Measurements from ENCODE around the gene ALOX5AP. TPM values are rescaled to one million over a fixed set of nuclear protein-coding genes. Genes with fewer than 3 reads are reported as not detected.
"Not testable (repeated sequence)": the region's sequence is repeated elsewhere in the genome, so short reads cannot be mapped to it uniquely, and the experiment has no call there.

Gene ALOX5AP
- total RNA-seq, 1 experiment from 2014 or later: 1.0 TPM

GRCh38 chr13:30737511-30738337, 2.4 kb downstream of the ALOX5AP start:
- no peak for DNase-seq (ENCODE audit: low read depth)

- DNase-seq (ENCODE audit: low read depth): no peak
Measured at GRCh38 chr13:30738526-30739236, 3.3 kb downstream of the ALOX5AP start.

DNA sequence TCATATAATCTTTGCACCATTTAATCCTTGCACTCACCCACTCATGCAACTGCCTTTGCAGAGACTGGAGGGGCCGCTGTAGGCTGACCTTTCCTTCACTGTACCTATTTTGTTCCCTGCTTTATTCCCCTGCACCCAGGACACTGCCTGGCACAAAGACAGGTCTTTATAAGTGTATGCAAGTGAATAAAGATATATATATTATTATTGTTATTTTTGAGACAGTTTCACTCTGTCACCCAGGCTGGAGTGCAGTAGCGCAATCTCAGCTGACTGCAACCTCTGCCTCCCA, 3.8 kb downstream of the ALOX5AP start:
- no peak for DNase-seq (ENCODE audit: low read depth)

DNA sequence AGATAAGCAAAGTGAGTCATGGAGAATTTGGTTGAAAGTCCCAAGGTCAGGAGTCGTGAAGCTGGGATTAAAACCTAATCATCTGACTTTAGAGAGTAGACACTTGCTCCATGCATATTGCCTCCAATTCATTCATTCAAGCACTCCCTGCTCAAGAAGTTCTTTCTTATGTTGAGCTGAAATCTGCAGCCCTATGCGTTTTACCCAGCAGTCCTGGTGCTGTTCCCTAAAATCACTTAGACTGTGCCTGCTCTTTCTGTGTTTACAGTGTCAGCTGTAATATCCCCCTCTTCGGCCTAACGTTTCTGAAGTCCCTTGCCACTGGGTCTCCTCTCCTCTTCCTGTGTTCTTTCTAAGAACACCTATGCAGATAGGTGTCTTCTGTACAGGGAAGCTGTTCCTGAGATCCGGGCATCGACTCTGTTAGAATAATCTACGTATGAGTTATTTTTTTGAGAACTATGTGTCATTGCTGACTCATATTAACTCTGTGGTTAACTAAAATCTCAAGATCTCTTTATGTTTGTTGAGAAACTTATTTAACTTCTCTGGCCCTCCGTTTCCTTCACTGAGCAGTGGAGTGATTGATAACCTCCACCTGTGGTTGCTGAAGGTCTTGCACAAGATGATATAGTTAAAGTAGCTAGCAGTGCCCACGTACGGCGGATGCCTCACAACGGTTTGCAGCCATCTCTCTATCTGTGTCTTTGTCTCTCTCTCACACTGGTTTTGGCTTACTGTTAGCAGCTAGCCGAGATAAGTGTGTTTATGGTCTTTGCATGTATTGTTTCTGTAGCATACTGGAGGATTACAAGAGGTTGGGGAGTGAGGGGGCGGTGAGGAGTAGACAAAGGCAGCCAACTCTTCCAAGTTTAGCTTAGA, 4.7 kb downstream of the ALOX5AP start:
- peak; percentile 86 for DNase-seq (ENCODE audit: low read depth)

DNA sequence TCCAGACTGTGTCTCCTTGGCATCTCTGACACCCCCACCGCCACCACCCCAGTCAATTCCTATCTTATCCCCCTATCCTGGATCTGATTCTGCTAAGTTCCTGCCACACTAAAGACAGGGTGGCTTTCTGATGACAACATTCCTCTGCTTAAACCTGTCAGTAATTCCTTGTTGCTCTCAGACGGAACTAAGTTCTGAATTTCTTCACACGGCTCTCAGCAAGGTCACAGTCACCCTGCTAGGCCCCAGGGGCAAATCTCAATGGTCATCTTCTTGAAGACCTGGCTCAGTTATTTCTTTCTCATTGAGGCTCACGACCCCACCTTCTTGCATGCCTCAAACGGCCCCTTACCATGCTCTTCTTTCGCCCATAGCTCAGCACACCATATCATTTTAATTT, 7.6 kb downstream of the ALOX5AP start:
- DNase-seq (ENCODE audit: low read depth): no peak

DNA sequence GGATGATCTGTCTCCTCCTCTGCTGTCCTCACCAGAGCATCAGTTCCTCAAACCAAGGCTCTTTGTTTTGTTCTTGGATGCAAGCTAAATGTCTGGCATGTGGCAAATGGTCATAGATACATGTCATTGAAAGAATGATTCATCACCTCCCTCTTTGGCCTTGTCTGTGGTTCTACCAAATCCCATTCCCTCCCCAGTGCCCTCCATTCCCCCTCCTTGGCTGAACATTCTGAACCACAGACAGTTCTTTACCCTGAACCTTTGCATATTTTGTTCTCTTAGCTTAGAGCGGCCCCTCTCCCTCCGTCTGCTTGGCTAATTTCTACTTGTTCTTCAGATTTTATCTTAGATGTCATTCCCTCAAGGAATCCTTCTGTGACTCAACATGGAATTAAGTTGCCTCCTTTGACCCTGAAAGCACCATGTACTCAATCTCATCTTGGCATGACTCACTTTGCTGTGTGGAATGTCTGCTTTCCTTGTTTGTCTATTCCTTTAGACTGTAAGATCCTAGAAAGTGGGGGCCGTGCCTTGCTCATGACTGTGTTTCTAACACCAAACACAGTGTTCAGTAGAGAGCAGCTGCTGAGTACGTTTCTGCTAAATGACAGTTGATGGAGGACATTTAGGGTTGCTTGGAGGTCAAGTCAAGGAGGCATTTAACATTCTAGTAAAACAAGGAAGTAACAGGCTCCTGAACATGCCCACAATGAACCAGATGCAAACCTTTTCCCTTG, 8.1 kb downstream of the ALOX5AP start:
- DNase-seq (ENCODE audit: low read depth): peak; percentile 98

DNA sequence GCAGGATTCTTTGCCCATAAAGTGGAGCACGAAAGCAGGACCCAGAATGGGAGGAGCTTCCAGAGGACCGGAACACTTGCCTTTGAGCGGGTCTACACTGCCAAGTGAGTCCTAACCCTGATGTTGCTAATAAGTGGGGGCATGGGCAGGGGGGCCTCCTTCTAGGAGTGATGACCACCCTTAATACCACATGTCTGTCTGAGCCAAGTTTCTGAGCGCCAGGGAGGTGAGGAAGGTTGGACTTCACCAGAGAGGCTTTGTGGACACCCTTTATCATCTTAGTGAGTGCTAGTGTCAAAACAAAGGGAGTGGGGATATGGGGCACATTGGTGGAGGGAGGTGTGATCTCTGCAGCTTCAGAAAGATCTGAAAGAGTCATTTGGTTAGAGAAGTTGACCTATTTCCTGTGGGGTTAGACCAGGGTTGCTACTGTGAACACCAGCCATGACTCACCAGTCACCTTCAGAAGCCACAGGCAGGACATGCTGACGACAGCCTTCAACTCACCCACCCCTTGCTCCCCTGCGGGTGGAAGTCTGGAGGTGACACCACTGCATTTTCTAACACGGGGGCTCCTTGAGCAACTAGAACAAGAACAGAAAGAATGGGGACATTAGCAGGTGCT, 8.8 kb downstream of the ALOX5AP start:
- peak; percentile 80 for DNase-seq (ENCODE audit: low read depth)

GRCh38 chr13:30744681-30745077, 9.3 kb downstream of the ALOX5AP start:
- DNase-seq (ENCODE audit: low read depth): no peak

- no peak for DNase-seq (ENCODE audit: low read depth)
Measured at GRCh38 chr13:30745906-30746686, 10.8 kb downstream of the ALOX5AP start.

DNA sequence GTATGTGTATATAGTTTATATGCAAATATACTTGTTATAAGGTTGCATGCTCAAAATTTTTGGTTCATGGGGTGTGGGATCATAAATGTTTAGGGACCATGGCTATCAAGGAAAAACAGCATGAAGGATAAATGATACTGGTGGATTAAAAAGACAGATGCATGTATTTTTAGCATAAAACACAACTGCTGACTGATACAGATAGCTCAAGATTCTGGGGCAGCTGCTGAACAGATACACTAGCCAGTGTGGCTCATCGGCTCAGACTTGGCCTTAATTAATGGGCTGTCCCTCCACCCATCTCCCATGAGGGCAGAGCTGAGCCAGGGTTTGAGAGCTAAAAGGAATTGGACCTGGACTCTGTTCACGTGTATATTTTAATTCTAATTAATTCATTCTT, 11.4 kb downstream of the ALOX5AP start:
- no peak for DNase-seq (ENCODE audit: low read depth)

GRCh38 chr13:30747845-30748244, 12.5 kb downstream of the ALOX5AP start:
- DNase-seq (ENCODE audit: low read depth): not testable (repeated sequence)

DNA sequence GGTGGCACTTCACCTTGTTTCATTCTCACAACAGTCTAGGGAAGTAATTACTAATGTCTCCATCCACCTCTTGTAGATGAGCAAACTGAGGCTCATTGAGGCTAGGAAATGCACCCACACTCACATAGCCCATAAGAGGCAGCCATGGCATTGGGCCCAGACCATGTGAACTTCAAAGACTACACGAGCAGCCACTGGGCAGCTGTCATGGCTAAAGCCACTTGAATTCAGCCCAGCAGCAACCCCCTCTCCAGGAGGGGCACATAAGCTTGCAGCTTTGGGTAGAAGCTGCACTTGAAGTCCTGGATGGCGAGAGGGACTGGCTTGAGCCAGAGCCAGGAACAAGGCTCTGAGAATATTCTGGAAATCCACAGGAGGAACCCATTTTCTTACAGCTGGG, 13.4 kb downstream of the ALOX5AP start:
- DNase-seq (ENCODE audit: low read depth): no peak

DNA sequence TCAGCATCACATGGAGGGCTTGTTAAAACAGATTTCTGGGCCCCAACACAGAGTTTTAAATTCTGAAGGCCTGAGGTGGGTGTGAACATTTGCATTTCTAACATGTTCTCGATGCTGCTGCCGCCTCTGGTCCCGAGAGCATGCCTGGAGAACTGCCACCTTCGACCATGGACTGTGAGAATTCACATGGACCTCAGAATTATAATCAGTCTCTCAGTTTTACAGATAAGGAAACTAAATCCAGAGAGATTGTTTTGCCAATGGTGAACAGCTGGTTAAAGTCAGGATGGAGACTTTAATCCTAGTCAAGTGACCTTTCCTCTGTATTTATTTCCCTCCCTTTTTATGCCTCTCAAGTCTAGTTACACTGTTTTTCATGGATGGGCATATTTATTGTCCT, 14.7 kb downstream of the ALOX5AP start:
- DNase-seq (ENCODE audit: low read depth): no peak

DNA sequence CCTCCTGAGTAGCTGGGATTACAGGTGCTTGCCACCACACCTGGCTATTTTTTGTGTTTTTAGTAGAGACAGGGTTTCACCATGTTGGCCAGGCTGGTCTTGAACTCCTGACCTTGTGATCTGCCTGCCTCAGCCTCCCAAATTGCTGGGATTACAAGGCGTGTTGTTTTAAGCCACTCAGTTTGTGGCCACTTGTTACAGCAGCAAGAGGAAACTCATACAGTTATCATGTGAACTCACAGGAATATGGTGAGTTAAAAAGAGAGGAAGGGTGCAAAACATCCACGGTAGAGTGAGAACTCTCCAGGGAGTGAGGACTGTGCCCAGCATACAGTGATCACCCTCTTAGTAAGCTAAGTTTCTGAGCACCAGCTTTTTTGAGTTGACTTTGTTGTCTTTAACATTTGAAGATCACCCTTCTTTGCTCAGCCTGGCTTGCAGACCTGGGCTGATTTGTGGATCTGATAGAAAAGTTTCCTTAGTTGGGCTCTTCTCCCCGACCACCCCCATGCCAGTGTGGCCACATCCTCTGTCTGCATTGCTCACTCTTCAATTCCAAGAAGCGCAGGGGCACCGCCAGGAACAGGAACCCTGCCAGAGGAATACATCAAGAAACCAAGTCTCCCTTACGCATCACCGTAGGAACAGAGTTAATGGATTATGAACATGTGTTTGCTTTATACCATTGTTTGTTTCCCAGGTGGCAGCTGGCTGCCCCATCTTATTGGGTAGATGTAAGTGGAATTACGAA, 16.0 kb downstream of the ALOX5AP start:
- no peak for DNase-seq (ENCODE audit: low read depth)

- no peak for DNase-seq (ENCODE audit: low read depth)
Measured at GRCh38 chr13:30752201-30752797, 17.0 kb downstream of the ALOX5AP start.

GRCh38 chr13:30753030-30753616, 17.8 kb downstream of the ALOX5AP start:
- DNase-seq (ENCODE audit: low read depth): no peak

GRCh38 chr13:30755678-30756077, 20.3 kb downstream of the ALOX5AP start:
- no peak for DNase-seq (ENCODE audit: low read depth)

- no peak for DNase-seq (ENCODE audit: low read depth)
Measured at GRCh38 chr13:30757026-30757742, 21.8 kb downstream of the ALOX5AP start.
